GM21825 (cell line): ENCODE measurements around the gene RARB.

Experiments used
- ATAC-seq: cut with Tn5 transposase; IDR thresholded peaks from one replicate; pipeline ENCODE4 v1.9.1; 2021; ENCODE audit warnings: mild to moderate bottlenecking, moderate library complexity; ENCODE audit not compliant: unreplicated experiment

Gene RARB

DNA sequence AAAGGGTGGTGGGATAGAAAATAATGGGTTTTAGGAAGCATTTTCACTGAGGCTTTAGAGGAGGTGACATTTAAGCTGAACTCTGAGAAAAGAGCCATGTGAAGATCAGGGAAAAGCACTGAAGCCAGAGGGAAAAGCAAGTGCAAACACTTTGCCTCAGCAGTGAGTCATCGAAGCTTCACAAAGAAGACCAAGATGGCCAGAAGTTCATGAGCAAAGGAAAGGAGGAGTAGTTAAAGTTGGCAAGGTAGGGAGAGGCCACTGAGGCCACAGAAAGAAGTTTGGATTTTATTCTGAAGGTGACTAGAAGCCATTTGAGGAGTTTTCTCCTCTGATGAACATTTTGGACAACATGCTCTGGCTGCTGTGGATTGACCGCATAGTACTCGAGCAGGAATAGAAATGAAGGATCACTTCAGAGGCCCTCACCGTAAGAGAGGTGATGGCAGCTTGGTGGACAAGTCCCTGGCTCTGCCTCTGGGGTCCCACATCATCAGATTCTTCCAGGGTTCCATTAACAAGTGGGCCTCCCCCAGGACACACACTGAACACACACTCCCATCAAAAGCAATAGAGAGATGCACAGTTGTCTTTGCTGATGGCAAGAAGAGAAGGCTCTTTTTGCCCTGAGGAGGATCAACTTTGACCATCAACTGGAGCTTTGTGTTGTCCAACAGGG lies 161.2 kb downstream of the RARB start:
- no peak for ATAC-seq

DNA sequence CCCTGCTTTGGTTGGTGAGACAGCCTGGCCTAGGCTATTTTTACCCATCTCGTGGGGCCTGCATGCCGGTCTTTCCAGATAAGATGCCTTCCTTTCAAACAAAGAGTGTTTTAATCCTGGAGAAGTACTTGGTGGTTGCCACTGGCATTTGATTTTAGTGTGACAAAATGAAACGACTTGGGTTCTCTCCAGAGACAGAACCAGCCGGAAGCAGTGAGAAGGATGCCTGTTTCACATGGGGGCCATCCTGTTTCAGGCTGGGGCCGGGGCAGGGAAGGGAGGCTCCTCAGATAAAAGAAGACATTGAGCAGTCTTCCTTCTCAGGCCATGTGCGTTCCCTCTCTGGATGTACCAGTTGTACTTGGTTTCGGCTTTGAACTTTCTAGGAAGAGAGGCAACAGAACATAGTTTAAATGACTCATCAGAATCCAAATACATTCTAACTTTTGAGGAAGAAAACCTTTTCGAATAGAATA lies 161.8 kb downstream of the RARB start:
- no peak for ATAC-seq

DNA sequence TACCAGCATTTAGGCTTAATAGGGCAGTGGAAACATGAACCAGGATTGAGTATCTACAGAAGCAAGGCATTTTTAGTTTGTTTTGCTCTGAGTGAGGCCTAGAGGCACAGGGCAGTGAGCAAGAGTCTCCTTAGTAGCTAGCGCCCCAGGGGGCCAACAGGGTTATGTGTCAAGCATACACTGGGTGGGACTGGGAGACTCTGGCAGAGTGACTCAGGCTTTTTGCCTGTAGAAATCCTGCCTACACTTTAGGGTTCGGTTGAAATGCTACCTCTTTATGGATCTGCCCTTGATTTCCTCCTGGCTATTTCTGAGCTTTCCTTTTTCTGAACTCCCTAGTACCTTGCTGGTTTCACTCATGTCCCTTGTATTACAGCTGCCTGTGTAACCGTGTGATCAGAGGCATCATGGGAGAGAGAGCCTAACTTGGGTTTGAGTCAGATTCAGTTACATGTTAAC lies 164.5 kb downstream of the RARB start:
- no peak for ATAC-seq

DNA sequence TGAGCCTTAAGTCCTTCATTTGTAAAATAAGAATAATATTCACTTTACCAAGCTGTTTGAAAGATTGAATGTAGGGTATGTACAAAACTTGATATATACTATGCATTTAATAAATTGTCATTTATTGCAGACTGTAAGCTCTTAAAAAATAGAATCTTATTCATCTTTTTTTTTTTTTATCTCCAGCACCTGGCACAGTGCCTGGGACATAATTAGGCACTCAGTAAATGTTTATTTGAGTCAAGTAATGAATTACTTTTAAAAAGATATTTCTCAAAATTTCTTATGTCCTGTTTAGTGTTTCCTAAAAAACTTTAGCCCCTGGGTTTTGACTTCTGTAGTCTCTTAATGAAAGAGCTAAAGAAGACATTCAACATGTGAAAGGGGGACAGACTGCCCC lies 164.9 kb downstream of the RARB start:
- no peak for ATAC-seq

DNA sequence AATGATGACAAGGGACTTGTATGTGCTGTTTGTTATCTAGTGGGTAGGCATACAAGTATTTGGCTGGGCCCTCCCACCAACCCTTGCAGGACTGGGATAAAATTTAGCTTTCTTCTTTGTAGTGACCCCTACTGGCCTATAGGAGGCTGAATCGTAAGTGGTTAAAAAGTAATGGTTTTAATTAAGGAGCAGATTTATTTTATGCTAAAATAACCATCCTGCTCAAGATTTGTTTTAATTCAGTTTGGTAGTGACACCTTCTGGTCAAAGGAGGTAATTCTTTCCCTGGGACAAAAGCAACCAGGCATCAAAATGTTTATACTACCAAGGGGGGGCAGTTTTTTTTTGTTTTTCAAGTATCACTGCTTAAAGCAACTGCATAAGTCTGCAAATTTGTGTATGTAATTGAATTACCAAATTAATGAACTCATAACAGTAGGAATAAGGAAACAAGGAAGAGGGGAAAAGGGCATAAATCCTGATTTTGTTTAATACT lies 166.0 kb downstream of the RARB start:
- ATAC-seq: peak; percentile 47

DNA sequence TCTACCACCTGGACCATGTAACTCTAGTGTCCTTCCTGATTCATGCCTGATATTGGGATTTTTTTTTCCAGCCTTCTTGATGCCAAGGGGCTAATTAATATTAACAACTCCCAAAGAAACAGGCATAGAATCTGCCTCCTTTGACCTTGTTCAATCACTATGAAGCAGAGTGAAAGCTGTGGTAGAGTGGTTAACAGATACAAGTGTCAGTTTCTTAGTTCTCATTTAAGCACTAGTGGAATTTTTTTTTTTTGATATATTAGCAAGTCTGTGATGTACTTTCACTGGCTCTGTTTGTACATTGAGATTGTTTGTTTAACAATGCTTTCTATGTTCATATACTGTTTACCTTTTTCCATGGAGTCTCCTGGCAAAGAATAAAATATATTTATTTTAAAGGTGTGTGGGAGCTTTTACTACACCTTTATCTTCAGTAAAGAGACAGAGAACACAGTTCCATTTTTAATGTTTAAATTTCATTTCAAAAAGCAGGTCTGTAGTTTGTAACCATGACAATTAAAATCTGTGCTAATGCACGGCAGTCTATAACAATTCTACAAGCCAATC lies 169.6 kb downstream of the RARB start:
- no peak for ATAC-seq

DNA sequence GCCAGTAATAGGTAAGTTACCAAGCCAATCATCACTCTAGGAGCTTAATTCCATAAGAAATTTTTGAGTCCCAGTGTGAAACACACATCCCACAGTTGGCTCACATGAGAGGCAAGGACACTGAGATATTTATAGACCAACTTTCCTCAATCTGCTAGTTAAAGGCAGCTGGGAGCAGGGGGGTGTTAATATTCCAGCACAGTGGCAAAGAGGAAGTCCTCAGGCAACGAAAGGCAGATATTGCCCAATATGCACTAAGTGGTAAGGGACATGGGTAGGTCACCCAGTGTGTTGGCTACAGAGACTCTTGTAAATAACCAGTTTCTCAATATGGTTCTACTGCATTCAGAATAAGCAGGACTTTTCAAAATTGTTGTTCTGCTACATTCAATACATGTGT lies 175.6 kb downstream of the RARB start:
- ATAC-seq: no peak

DNA sequence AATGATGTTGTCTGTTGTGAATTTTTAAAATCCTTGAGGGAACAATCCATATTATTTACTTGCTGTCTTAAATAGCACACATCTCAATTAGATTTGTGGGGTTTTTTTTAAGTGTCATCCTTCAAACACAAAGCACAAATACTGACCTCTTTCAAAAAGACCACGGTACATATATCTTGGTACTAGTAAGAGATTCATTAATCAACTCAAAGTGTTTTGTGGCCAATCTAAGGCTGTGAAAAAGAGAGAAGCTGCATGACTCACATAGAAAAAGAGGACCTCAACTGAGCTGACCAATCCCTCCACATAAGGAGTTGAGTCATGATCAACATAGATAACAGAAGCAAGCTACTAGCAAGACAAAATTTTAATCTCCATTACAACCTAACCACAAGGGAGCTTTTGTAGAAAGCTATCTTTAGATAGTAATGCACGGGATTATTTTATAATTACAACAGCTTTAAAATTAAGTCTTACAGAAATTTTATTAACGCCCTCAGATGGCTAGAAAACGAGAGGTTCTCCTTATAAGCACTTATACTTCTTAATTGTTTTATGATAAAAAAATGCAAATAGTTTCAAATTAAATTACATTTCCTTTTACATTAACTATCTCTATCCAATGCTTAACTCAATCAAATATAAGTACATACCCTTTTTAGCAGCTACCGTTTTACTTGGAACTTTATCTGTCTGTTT lies 176.2 kb downstream of the RARB start:
- no peak for ATAC-seq

DNA sequence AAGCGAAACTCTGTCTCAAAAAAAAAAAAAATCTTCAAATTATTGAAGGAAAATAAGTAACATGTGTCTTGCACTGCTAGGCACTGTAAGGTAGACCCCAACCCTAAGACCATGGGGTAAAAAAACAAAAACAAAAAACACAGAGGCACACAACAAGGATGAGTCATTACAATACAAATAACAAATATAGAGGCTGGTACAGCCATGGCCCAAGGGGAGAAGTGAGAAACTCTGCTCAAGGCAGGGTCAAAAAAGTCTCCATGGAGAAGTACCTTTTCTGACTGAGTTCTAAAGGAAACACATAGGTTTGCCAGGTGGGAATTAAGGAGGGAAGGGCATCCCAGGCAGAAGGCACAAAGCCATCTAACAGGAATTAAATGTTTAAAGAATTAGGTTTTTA lies 182.1 kb downstream of the RARB start:
- no peak for ATAC-seq

DNA sequence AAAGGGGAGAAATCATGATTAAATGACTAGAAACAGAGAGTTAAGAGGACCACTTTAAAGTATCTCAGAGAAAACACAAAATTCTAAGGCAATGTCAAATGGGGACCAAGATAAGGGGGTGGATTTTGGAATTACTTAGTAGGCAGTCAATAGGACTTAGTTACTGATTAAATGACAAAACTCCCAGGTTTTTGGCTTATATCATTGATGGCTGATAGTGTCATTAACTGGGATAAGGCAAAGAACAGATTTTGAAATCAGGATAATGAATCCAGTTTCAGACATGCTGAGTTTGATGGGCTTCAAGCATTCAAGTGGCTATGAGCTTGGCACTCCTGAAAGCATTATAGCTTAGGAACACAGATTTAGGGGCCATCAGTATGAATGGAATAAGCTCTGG lies 182.7 kb downstream of the RARB start:
- no peak for ATAC-seq

DNA sequence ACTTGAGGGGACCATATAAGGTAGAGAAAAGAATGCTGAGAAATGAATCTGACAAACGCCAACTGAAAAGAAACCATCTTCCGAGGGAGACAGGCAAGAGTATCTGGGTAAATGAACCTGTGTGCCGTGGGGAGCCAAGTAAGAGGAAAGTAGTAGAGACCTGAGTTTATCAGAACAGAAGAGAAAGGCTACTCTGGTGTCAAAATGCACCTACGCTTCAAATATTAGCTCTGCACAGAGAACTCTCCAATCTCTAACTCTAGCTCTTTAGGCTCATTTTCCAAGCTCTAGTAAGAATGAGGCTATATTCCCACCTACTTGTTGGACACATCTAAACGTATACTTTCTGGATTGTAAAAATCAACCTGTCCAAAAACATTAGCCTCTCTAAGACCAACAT lies 183.1 kb downstream of the RARB start:
- ATAC-seq: no peak

DNA sequence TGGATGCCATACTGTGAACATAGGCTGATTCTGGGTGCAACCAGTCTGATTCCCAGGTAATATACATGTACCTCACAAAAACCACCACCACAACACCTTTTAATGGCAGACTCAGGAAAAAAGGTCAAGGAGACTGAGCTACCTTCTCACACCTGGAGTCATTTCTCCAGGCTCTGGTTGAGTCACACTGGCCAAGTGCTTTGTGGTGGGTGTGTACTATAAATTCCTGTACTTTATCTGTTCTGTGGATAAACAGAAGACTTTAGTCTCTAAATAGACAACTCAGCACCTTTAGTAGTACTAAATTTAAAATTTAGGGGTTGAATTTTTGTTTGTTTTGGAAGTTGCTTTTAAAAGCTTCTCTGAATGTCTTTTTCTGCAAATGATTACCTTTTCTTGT lies 190.0 kb downstream of the RARB start:
- no peak for ATAC-seq

DNA sequence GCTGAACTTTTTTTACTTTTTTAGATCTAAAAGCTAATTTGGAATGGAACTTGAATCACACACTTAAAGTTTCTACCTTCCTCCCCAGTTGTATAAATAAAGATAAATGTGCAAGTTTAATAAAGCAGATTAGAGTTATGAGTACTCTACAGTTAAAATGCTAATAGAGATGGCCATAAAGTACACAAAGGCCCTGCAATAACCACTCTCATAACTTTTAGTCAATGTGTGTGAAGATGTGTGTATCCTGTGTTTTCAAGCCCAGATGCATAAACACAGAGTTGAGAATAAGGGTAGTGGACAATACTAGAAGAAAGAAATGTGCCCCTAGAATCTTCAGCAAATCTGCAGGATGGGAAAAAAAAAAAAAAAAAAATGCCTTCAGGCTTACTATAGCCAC lies 191.3 kb downstream of the RARB start:
- no peak for ATAC-seq

DNA sequence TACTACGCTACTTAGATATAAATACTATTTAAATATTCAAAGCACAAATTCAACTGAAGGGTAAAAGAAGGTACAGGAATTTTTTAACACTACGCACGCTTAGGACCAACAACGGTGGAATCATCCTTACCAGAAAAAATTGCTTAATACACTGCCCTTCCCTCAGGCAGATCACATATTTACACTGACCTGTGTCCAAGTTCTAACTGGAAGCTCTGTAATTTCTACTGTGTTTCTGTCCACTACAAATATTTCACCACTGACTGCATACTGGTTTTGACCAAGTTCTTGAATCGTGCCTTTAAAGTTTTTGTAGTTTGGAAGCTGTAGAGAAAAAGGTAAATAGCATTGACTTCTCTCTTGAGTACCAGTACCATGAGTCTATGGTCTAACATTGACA lies 192.4 kb downstream of the RARB start:
- ATAC-seq: no peak

DNA sequence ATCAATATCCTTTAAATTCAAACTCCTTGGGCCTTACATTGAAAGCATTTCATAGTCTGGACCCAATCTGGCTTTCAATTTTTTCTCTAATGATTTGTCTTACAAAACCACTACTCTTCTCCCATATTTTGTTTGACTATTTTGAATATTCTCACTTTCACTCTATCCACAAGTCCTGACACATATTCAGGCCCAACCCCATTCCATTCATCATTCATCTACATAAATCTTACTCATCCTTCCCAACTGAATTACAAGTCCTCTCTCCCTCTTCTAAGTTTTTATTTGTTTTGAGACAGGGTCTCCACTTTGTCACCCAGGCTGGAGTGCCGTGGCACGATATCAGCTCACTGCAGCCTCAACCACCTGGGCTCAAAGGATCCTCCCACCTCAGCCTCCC lies 193.0 kb downstream of the RARB start:
- no peak for ATAC-seq

DNA sequence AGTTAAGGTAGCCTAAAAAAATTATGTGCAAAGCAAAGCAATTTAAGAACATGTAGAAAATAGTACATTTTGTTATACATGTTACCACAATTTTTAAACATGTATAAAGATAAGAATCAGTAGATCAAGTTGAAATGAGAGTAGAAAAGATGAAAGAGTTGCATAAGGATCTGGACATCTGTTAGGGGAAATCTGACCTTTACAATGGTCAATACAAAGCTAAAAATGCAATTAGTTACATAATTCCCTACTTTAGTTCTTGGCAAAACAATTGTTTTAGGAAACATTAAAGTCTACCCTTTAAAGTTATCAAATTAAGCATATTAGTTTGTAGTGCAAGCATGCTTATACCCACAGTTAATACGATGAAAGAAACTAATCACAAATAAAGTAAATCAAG lies 203.9 kb downstream of the RARB start:
- no peak for ATAC-seq

DNA sequence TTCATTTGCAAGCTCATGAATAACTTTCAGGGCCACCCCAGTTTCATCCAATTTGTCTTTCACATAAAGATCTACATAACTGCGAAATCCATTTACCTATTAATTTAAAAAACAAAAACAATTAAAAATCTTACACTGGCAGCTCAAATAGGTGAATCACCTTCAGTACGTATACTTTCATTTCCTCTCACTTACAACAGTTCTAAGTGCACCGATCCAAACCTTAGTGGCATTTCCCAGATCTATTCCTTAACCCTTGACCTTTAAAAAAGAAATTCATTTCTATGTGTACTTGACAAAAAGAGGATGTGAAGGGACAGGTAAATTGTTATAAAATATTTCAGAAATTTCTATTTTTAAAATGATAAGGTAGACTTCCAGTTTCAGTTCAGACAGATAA lies 205.9 kb downstream of the RARB start:
- no peak for ATAC-seq

DNA sequence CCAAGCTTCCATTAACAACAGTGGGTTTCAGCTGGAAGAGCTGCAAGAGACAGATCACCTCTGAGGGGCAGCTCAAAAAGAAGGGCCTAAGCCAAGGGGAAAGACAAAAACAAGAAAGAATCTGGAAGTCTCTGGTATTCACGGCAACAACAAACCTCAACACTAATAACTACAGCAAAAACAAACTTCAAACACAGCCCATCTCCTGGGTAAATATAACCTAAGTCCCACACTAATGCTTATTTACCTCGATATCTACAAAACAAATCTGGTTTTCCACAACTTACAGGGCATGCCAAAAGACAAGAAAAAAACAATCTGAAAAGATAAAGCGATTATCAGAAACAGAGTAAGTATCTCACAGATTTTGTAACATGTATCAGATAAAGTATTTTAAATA lies 207.0 kb downstream of the RARB start:
- ATAC-seq: no peak
